ENCODE results near the gene SLC30A9. TPM values are rescaled to one million over a fixed set of nuclear protein-coding genes. Genes with fewer than 3 reads are reported as not detected.

Gene SLC30A9
- total RNA-seq (2014; rRNA removed; shearing (Covaris generic)) = 61.7 and 69.5 TPM in 2 replicates
- polyA plus RNA-seq (2016; fragmentation: Nextera tagmentation; extraction: Ambion mirVana) = 64.9 and 65.5 TPM in 2 replicates

DNA sequence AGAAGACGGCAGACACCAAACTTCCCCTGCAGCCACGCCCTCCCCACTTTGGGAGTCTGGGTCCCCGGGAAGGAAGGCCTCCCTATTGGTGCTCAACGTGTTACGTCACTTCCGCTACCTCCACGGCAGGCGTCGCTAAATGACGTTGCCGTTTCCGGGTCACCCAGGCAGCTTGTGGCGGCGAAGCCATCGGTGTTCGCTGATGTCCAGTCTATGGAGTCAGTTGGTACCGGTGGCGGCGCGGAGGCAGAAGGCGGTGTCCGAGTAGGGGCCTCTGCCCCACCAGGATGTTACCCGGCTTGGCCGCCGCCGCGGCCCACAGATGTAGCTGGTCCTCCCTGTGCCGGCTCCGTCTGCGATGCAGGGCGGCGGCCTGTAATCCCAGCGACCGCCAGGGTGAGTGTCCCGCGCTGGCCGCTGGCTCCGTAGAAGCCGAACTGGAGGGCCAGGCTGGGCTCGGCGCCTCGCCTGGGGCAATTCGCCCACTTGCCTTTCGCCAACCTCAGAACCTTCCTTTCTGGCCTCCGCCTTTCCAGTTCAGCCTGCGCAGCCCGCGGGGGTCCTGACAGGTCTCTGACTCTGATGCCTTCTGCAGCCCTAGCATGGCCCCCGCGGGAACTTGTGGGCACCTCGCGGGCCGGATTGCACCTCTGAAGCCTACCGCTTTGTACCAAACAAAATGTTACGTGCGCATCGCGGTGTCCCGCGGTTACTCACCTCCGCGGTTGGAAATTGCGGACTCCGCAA is at the start of gene SLC30A9:
Gene SLC30A9 (plus strand): TSS at position 166 of the 747 bp plus-strand sequence. CDS start 122 bp downstream, at position 288.
- Histone ChIP-seq H2AFZ (peak within 1 kb of the TSS; percentile 95), H3K4me1 (ENCODE audit: insufficient read depth) (peaks cover 31% of the 10 kb centered on the region), H3K36me3 (ENCODE audit: low read depth) (no peaks in the 10 kb centered on the region), H3K27me3 (replicated peaks; ENCODE audit: insufficient read depth) (no peaks in the 10 kb centered on the region), H3K4me2 (ENCODE audit: unreplicated experiment) (peak within 1 kb of the TSS; percentile 90), H3K9me2 (ENCODE audit: insufficient read depth) (no peaks in the 10 kb centered on the region), H3K9ac (peak within 1 kb of the TSS; percentile 93), H4K20me1 (ENCODE audit: insufficient read depth) (no peaks in the 10 kb centered on the region), H3K27ac (peak within 1 kb of the TSS; percentile 65), H3K9me3 (ENCODE audit: low read depth) (no peaks in the 10 kb centered on the region), H3F3A (ENCODE audit: insufficient read depth) (no peaks in the 10 kb centered on the region), H3K4me3 (peak within 1 kb of the TSS; percentile 92), H3K79me2 (ENCODE audit: insufficient read depth) (peaks cover 67% of the 10 kb centered on the region)
- DNase-seq = peak; percentile 98
- TF ChIP-seq EZH2 (IDR thresholded peaks at IDR 0.05; ENCODE audit: insufficient read depth, poor library complexity, severe bottlenecking) = no peak
- no peak for TF ChIP-seq EZH2phosphoT487 (IDR thresholded peaks at IDR 0.05; ENCODE audit: insufficient read depth, low read depth)
- in situ Hi-C loops (cut with MboI) = no loop called here
- WGBS, 2 experiments (ENCODE audit: low coverage in 1 of 2, low lambda C conversion rate in 2 of 2, missing lambda C conversion rate in 2 of 2) = 0 to 1% methylated on average over 57 to 63 of the region's 64 CpGs

DNA sequence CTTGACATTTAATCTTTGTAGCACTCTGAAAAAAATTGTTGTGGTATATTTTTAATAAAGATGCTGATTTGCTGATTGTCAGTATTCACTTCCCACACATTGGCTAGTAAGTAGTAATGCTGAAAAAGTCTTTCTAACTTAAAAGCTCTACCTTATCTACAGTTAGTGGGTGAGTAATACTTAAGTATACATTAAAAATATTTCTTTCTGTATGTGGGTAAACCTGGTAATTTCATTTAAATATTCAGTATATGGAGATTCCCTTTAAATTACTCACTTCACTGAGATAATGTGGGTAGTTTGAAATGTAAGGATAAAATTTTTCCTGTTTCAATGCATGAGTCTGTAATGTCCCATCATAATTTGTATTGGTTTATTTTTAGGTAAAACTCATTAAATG is 49.5 kb upstream of the SLC30A9 start:
- TF ChIP-seq EZH2phosphoT487 (IDR thresholded peaks at IDR 0.05; ENCODE audit: insufficient read depth, low read depth) = no peak
- no peak for TF ChIP-seq EZH2 (IDR thresholded peaks at IDR 0.05; ENCODE audit: insufficient read depth, poor library complexity, severe bottlenecking)
- Histone ChIP-seq H3K27ac (no peak overlapping the region), H3K27me3 (replicated peaks; ENCODE audit: insufficient read depth) (no peaks in the 10 kb centered on the region), H2AFZ (no peak overlapping the region), H3K4me2 (ENCODE audit: unreplicated experiment) (no peak overlapping the region), H3K4me3 (no peak overlapping the region), H3F3A (ENCODE audit: insufficient read depth) (no peaks in the 10 kb centered on the region), H3K36me3 (ENCODE audit: low read depth) (peaks cover 23% of the 10 kb centered on the region), H3K9me2 (ENCODE audit: insufficient read depth) (no peaks in the 10 kb centered on the region), H3K4me1 (ENCODE audit: insufficient read depth) (peaks cover 15% of the 10 kb centered on the region; the same call in 1 of the 2 replicates), H3K79me2 (ENCODE audit: insufficient read depth) (peaks cover 92% of the 10 kb centered on the region), H3K9me3 (ENCODE audit: low read depth) (no peaks in the 10 kb centered on the region), H4K20me1 (ENCODE audit: insufficient read depth) (no peaks in the 10 kb centered on the region), H3K9ac (no peak overlapping the region)
- no peak for DNase-seq
- in situ Hi-C loops (cut with MboI) = no loop called here

DNA sequence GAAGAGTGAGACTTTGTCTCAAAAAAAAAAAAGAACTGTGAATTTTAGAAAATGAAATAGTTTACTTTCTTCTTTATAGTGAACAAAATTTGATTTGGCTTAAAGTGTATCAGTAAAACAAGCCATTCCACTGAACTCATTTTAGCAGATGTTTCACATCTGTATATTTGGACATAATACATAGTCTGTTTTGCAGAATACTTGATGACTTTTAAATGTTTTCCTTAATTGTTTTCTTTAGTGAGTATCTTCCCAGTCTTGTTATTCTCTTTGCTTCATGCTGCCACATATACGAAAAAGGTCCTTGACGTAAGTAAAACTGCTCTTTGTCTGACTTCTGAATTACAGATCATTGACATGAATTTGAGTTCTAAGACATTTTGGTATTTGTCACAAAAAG is 46.8 kb upstream of the SLC30A9 start:
- no peaks in the 10 kb centered on the region for H3K4me1 ChIP-seq (ENCODE audit: insufficient read depth)
- peaks cover 28% of the 10 kb centered on the region for H3K36me3 ChIP-seq (ENCODE audit: low read depth)
- no peak for TF ChIP-seq EZH2phosphoT487 (IDR thresholded peaks at IDR 0.05; ENCODE audit: insufficient read depth, low read depth)
- no peak for TF ChIP-seq EZH2 (IDR thresholded peaks at IDR 0.05; ENCODE audit: insufficient read depth, poor library complexity, severe bottlenecking)
- H4K20me1 ChIP-seq (ENCODE audit: insufficient read depth) = no peaks in the 10 kb centered on the region
- H3K9me2 ChIP-seq (ENCODE audit: insufficient read depth) = no peaks in the 10 kb centered on the region
- no peak overlapping the region for H3K27ac ChIP-seq
- H3F3A ChIP-seq (ENCODE audit: insufficient read depth) = no peaks in the 10 kb centered on the region
- in situ Hi-C loops (cut with MboI) = no loop called here
- no peaks in the 10 kb centered on the region for H3K27me3 ChIP-seq (replicated peaks; ENCODE audit: insufficient read depth)
- no peak overlapping the region for H2AFZ ChIP-seq
- DNase-seq = no peak
- H3K4me2 ChIP-seq (ENCODE audit: unreplicated experiment) = no peak overlapping the region
- H3K9me3 ChIP-seq (ENCODE audit: low read depth) = no peaks in the 10 kb centered on the region
- no peak overlapping the region for H3K4me3 ChIP-seq
- WGBS, 2 experiments (ENCODE audit: low coverage in 1 of 2, low lambda C conversion rate in 2 of 2, missing lambda C conversion rate in 2 of 2) = 97% methylated on average over 2 of the region's 2 CpGs
- no peak overlapping the region for H3K9ac ChIP-seq
- peaks cover 74% of the 10 kb centered on the region for H3K79me2 ChIP-seq (ENCODE audit: insufficient read depth)

DNA sequence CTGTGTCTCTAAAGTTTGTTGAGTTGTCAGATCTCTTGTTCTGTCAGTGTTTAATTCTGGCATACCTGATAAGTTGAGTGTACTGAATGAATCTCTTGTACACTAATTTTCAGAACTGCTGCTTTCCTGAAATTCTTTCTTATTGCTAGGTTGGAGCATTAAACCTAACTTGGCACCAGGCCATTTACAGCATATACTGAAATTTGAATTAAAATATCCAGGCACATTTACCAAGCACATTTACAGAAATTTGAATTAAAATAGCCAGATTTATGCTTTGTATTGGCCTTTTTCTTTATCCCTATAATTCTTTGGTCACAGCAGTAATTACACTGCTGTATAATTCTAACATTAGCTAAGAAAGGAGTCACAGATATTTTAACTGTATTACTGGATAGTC is 46.2 kb upstream of the SLC30A9 start:
- H3K4me2 ChIP-seq (ENCODE audit: unreplicated experiment) = no peak overlapping the region
- peaks cover 68% of the 10 kb centered on the region for H3K79me2 ChIP-seq (ENCODE audit: insufficient read depth)
- no peaks in the 10 kb centered on the region for H3K4me1 ChIP-seq (ENCODE audit: insufficient read depth)
- peak; percentile 3 for DNase-seq
- no peaks in the 10 kb centered on the region for H3K27me3 ChIP-seq (replicated peaks; ENCODE audit: insufficient read depth)
- H3K4me3 ChIP-seq = no peak overlapping the region
- in situ Hi-C loops (cut with MboI) = no loop called here
- TF ChIP-seq EZH2phosphoT487 (IDR thresholded peaks at IDR 0.05; ENCODE audit: insufficient read depth, low read depth) (no peak), EZH2 (IDR thresholded peaks at IDR 0.05; ENCODE audit: insufficient read depth, poor library complexity, severe bottlenecking) (no peak)
- peaks cover 28% of the 10 kb centered on the region for H3K36me3 ChIP-seq (ENCODE audit: low read depth)
- no peak overlapping the region for H2AFZ ChIP-seq
- H3F3A ChIP-seq (ENCODE audit: insufficient read depth) = no peaks in the 10 kb centered on the region
- H3K9me2 ChIP-seq (ENCODE audit: insufficient read depth) = no peaks in the 10 kb centered on the region
- H3K27ac ChIP-seq = no peak overlapping the region
- H4K20me1 ChIP-seq (ENCODE audit: insufficient read depth) = no peaks in the 10 kb centered on the region
- H3K9me3 ChIP-seq (ENCODE audit: low read depth) = no peaks in the 10 kb centered on the region
- no peak overlapping the region for H3K9ac ChIP-seq
